IMR-90 (cell line): Measurements from ENCODE around the gene ASNSD1. TPM values are rescaled to one million over a fixed set of nuclear protein-coding genes. Genes with fewer than 3 reads are reported as not detected.

ENCODE experiments used
- ATAC-seq: fragments of 200-7000 bp; cut with Tn5 transposase; 2 replicates; pipeline ENCODE4 v1.9.1; 2020; ENCODE audit warnings: low read depth, mild to moderate bottlenecking, moderate library complexity
- BruUV-seq: library from RNA; stranded (reverse); fragments of 400-500 nt; replicated peaks from 2 replicates; lab custom pipeline; 2021; lab: Mats Ljungman, UMichigan
- CTCF ChIA-PET: fragments of 300-600 bp; formaldehyde crosslinking; extraction: SDS; loops from one replicate; lab custom pipeline; 2021; ENCODE audit warnings: antibody characterized with exemption; lab: Yijun Ruan, JAX
- POLR2A ChIA-PET: fragments of 300-600 bp; sonication (Branson Sonifier 250); formaldehyde crosslinking; loops from one replicate; lab custom pipeline; 2022; ENCODE audit warnings: antibody characterized with exemption; ENCODE audit not compliant: unreplicated experiment; lab: Charles Lee
- DNase-seq: peaks from one replicate; pipeline ENCODE4 v3.0.0; 2013
- H2AFZ ChIP-seq: replicated peaks from 2 replicates; pipeline ENCODE3; 2013; ENCODE audit warnings: low read length, mild to moderate bottlenecking; ENCODE audit not compliant: poor library complexity
- H2AK5ac ChIP-seq: 2 replicates; pipeline ENCODE4 v1.6.1; 2013; ENCODE audit warnings: low read depth, low read length, inconsistent platforms
- H2AK9ac ChIP-seq: replicated peaks from 2 replicates; pipeline ENCODE3; 2013; ENCODE audit warnings: mild to moderate bottlenecking, low read depth, low read length, moderate library complexity; ENCODE audit not compliant: poor library complexity
- H2BK120ac ChIP-seq: 2 replicates; pipeline ENCODE4 v1.6.1; 2013; ENCODE audit warnings: low read depth, low read length, inconsistent platforms
- H2BK15ac ChIP-seq: 3 replicates; pipeline ENCODE4 v1.6.1; 2013; ENCODE audit warnings: low read depth, low read length, inconsistent platforms
- H2BK20ac ChIP-seq: 2 replicates; pipeline ENCODE4 v1.6.1; 2013; ENCODE audit warnings: low read depth, mild to moderate bottlenecking, inconsistent platforms, low read length, moderate library complexity
- H2BK5ac ChIP-seq: 2 replicates; pipeline ENCODE4 v1.6.1; 2013; ENCODE audit warnings: mild to moderate bottlenecking, low read depth, low read length, inconsistent platforms; ENCODE audit not compliant: poor library complexity, severe bottlenecking
- H3K14ac ChIP-seq: replicated peaks from 2 replicates; pipeline ENCODE4 v1.6.1; 2013; ENCODE audit warnings: low read depth, low read length, inconsistent platforms
- H3K18ac ChIP-seq: 2 replicates; pipeline ENCODE4 v1.6.1; 2013; ENCODE audit warnings: low read depth, low read length, control low read depth
- H3K23ac ChIP-seq: 2 replicates; pipeline ENCODE4 v1.6.1; 2013; ENCODE audit warnings: low read depth, low read length, inconsistent platforms
- H3K27ac ChIP-seq: 2 replicates; pipeline ENCODE4 v1.5.1; 2013; ENCODE audit warnings: mild to moderate bottlenecking, control low read depth, low read length; ENCODE audit not compliant: insufficient read depth
- H3K27me3 ChIP-seq: 2 replicates; pipeline ENCODE4 v1.6.1; 2013; ENCODE audit warnings: low read length; ENCODE audit not compliant: control insufficient read depth, insufficient read depth
- H3K36me3 ChIP-seq: 2 replicates; pipeline ENCODE4 v1.6.1; 2013; ENCODE audit warnings: low read length, mixed read lengths; ENCODE audit not compliant: control insufficient read depth, insufficient read depth
- H3K4ac ChIP-seq: 2 replicates; pipeline ENCODE4 v1.6.1; 2013; ENCODE audit warnings: low read depth, low read length, inconsistent platforms
- H3K4me1 ChIP-seq: 2 replicates; pipeline ENCODE4 v1.6.1; 2013; ENCODE audit warnings: low read length, mixed read lengths; ENCODE audit not compliant: control insufficient read depth, insufficient read depth
- H3K4me2 ChIP-seq: 2 replicates; pipeline ENCODE4 v1.6.1; 2013; ENCODE audit warnings: low read depth, mild to moderate bottlenecking, control low read depth, low read length, moderate library complexity
- H3K4me3 ChIP-seq: 2 replicates; pipeline ENCODE4 v1.5.1; 2013; ENCODE audit warnings: low read depth, mild to moderate bottlenecking, control low read depth, low read length, moderate library complexity; ENCODE audit not compliant: insufficient read depth
- H3K56ac ChIP-seq: 2 replicates; pipeline ENCODE4 v1.6.1; 2013; ENCODE audit warnings: low read length, inconsistent platforms; ENCODE audit not compliant: insufficient read depth; ENCODE audit errors: extremely low read depth
- H3K79me1 ChIP-seq, 2 experiments: 2 replicates each; pipeline ENCODE4 v1.6.1; 2013; ENCODE audit warnings: low read length in 2 of 2, inconsistent platforms in 1 of 2, low read depth in 1 of 2
- H3K9ac ChIP-seq: 2 replicates; pipeline ENCODE4 v1.6.1; 2013; ENCODE audit warnings: low read depth, low read length, control low read depth
- H3K9me1 ChIP-seq: 2 replicates; pipeline ENCODE4 v1.6.1; 2013; ENCODE audit warnings: low read length, inconsistent platforms; ENCODE audit not compliant: insufficient read depth
- H3K9me3 ChIP-seq: 2 replicates; pipeline ENCODE4 v1.6.1; 2013; ENCODE audit warnings: low read length; ENCODE audit not compliant: control insufficient read depth, insufficient read depth
- H4K20me1 ChIP-seq: 2 replicates; pipeline ENCODE4 v1.6.1; 2013; ENCODE audit warnings: low read length, inconsistent platforms; ENCODE audit not compliant: insufficient read depth
- H4K5ac ChIP-seq: 2 replicates; pipeline ENCODE4 v1.6.1; 2013; ENCODE audit warnings: mild to moderate bottlenecking, low read depth, low read length, control low read depth
- H4K8ac ChIP-seq, 2 experiments: 2 replicates each; pipeline ENCODE4 v1.6.1; 2013; ENCODE audit warnings: low read depth in 2 of 2, low read length in 2 of 2, control low read depth in 1 of 2, inconsistent platforms in 1 of 2
- H4K91ac ChIP-seq: 2 replicates; pipeline ENCODE4 v1.6.1; 2013; ENCODE audit warnings: low read depth, low read length, inconsistent platforms; ENCODE audit not compliant: insufficient read depth
- BHLHE40 ChIP-seq: fragments of 150-350 bp; IDR thresholded peaks from 2 replicates; pipeline ENCODE4 v1.6.1; 2016; ENCODE audit warnings: mild to moderate bottlenecking, low read depth, low read length
- CEBPB ChIP-seq: IDR thresholded peaks from 2 replicates; pipeline ENCODE4 v1.6.1; 2012; ENCODE audit warnings: low read depth, low read length, improper control_type of control experiment
- CHD1 ChIP-seq: IDR thresholded peaks from 2 replicates; pipeline ENCODE4 v1.6.1; 2012; ENCODE audit warnings: low read depth, low read length, improper control_type of control experiment
- CTCF ChIP-seq: conservative IDR thresholded peaks from 2 replicates; pipeline ENCODE4 v1.5.1; 2012; ENCODE audit warnings: mild to moderate bottlenecking, low read depth, low read length, improper control_type of control experiment
- FOS ChIP-seq: fragments of 150-350 bp; IDR thresholded peaks from 2 replicates; pipeline ENCODE4 v1.6.1; 2016; ENCODE audit warnings: low read depth, low read length
- MAFK ChIP-seq: IDR thresholded peaks from 2 replicates; pipeline ENCODE4 v1.6.1; 2012; ENCODE audit warnings: low read depth, low read length, improper control_type of control experiment
- MAZ ChIP-seq: IDR thresholded peaks from 2 replicates; pipeline ENCODE4 v1.6.1; 2012; ENCODE audit warnings: low read depth, mild to moderate bottlenecking, low read length, improper control_type of control experiment, moderate library complexity, borderline replicate concordance
- NFE2L2 ChIP-seq: fragments of 150-350 bp; IDR thresholded peaks from 2 replicates; pipeline ENCODE4 v1.6.1; 2016; ENCODE audit warnings: low read depth, mild to moderate bottlenecking, low read length
- POLR2A ChIP-seq: IDR thresholded peaks from 2 replicates; pipeline ENCODE4 v1.6.1; 2012; ENCODE audit warnings: mild to moderate bottlenecking, low read depth, low read length
- RAD21 ChIP-seq: IDR thresholded peaks from 2 replicates; pipeline ENCODE4 v1.6.1; 2012; ENCODE audit warnings: low read length, improper control_type of control experiment
- RCOR1 ChIP-seq: IDR thresholded peaks from 2 replicates; pipeline ENCODE4 v1.6.1; 2012; ENCODE audit warnings: mild to moderate bottlenecking, low read length, improper control_type of control experiment; ENCODE audit not compliant: insufficient replicate concordance
- RFX5 ChIP-seq: IDR thresholded peaks from 2 replicates; pipeline ENCODE4 v1.8.0; 2012; ENCODE audit warnings: low read depth, mild to moderate bottlenecking, low read length, moderate library complexity
- SMC3 ChIP-seq: fragments of 150-350 bp; IDR thresholded peaks from 2 replicates; pipeline ENCODE4 v1.6.1; 2016; ENCODE audit warnings: low read depth, mild to moderate bottlenecking, antibody characterized with exemption, low read length, moderate library complexity
- WGBS, 2 experiments: methylation state at CpG; one replicate each; pipeline versions ENCODE4 v1.1.5 to v1.1.7; 2013; ENCODE audit warnings: missing lambda C conversion rate in 2 of 2; ENCODE audit not compliant: insufficient read length in 1 of 2; ENCODE audit errors: extremely low coverage in 2 of 2; 5-methylcytosine and 5-hydroxymethylcytosine counted together
- dilution Hi-C: fragments of 300-500 bp; cut with HindIII; formaldehyde crosslinking; loops from one replicate; pipeline ENCODE4 v1.14.3; 2018; ENCODE audit warnings: low sequenced_read_pairs; ENCODE audit not compliant: unreplicated experiment
- in situ Hi-C: fragments of 300-500 bp; cut with MboI; formaldehyde crosslinking; loops from 3 replicates; pipeline ENCODE4 v1.14.3; 2019; ENCODE audit warnings: low sequenced_read_pairs, inconsistent platforms, mixed read lengths
- intact Hi-C: fragments of 100-400 bp; cut with micrococcal nuclease; formaldehyde crosslinking; loops from 2 replicates; pipeline ENCODE4 v1.10.0; 2022
- polyA plus RNA-seq, 3 experiments: library from polyadenylated mRNA; depleted of rRNA; stranded (reverse); fragments of >200 nt; gene quantifications; 2 replicates each; pipeline ENCODE4 v1.2.3, GENCODE V29; 2012; ENCODE audit warnings: low replicate concordance in 1 of 3
- total RNA-seq: library from RNA; depleted of rRNA; stranded (reverse); fragments of >200 nt; gene quantifications from 2 replicates; pipeline ENCODE4 v1.2.3, GENCODE V29; 2012
- TF ChIP-seq, protein P1 (sequence below): fragments of 150-350 bp; IDR thresholded peaks from 2 replicates; pipeline ENCODE4 v1.6.1; 2017; ENCODE audit warnings: mild to moderate bottlenecking, antibody characterized with exemption, low read length, low read depth
- TF ChIP-seq, protein P2 (sequence below): fragments of 150-350 bp; IDR thresholded peaks from 2 replicates; pipeline ENCODE4 v1.6.1; 2016; ENCODE audit warnings: low read depth, mild to moderate bottlenecking, low read length, moderate library complexity, borderline replicate concordance

ASNSD1 gene
- total and polyA plus RNA-seq, 2 of the 4 experiments (the other 2 are of a cell fraction), result 29.1 to 35.7 TPM

GRCh38 chr2:189681203-189681602, 19.9 kb downstream of the ASNSD1 start:
- Histone ChIP-seq H3K9ac (no peak overlapping the region), H3K4me3 (no peak overlapping the region), H3K36me3 (0 out of 2 replicates have a peak, but pooled peaks cover 1% of the 10 kb centered on the region), H4K5ac (no peak overlapping the region), H3K14ac (no peak overlapping the region), H4K91ac (no peak overlapping the region), H4K20me1 (peaks cover 4% of the 10 kb centered on the region; the same call in 1 of the 2 replicates), H3K4me1 (peaks cover 7% of the 10 kb centered on the region; the same call in 1 of the 2 replicates), H3K79me1 (peaks cover 9 to 16% of the 10 kb centered on the region in 2 experiments; a peak in 2 of 4 replicates), H2AFZ (no peak overlapping the region), H2AK9ac (no peak overlapping the region), H2BK20ac (no peak overlapping the region), H3K4ac (no peak overlapping the region), H2AK5ac (no peak overlapping the region), H3K23ac (no peak overlapping the region), H3K18ac (no peak overlapping the region), H3K9me1 (no peaks in the 10 kb centered on the region), H3K56ac (no peak overlapping the region), H4K8ac (no peak overlapping the region), H2BK120ac (no peak overlapping the region), H3K27me3 (no peaks in the 10 kb centered on the region), H2BK5ac (no peak overlapping the region), H3K4me2 (no peak overlapping the region), H3K27ac (no peak overlapping the region), H2BK15ac (no peak overlapping the region), H3K9me3 (no peaks in the 10 kb centered on the region)
- dilution Hi-C loops, result no loop called here
- in situ Hi-C loops, result no loop called here
- intact Hi-C loops, result no loop called here
- BruUV-seq, result no TSS peak
- CTCF ChIA-PET, result no interaction called here
- POLR2A ChIA-PET, result no interaction called here
- ATAC-seq (no peak), DNase-seq (no peak)
- no peak for TF ChIP-seq CHD1
- no peak for TF ChIP-seq BHLHE40
- TF ChIP-seq, protein P1, sequence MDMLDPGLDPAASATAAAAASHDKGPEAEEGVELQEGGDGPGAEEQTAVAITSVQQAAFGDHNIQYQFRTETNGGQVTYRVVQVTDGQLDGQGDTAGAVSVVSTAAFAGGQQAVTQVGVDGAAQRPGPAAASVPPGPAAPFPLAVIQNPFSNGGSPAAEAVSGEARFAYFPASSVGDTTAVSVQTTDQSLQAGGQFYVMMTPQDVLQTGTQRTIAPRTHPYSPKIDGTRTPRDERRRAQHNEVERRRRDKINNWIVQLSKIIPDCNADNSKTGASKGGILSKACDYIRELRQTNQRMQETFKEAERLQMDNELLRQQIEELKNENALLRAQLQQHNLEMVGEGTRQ, result no peak
- no peak for TF ChIP-seq CEBPB
- no peak for TF ChIP-seq MAFK
- TF ChIP-seq RCOR1, result no peak
- TF ChIP-seq NFE2L2, result no peak
- TF ChIP-seq SMC3, result no peak
- TF ChIP-seq RFX5, result no peak
- TF ChIP-seq FOS, result no peak
- TF ChIP-seq MAZ, result no peak
- no peak for TF ChIP-seq RAD21
- TF ChIP-seq, protein P2, sequence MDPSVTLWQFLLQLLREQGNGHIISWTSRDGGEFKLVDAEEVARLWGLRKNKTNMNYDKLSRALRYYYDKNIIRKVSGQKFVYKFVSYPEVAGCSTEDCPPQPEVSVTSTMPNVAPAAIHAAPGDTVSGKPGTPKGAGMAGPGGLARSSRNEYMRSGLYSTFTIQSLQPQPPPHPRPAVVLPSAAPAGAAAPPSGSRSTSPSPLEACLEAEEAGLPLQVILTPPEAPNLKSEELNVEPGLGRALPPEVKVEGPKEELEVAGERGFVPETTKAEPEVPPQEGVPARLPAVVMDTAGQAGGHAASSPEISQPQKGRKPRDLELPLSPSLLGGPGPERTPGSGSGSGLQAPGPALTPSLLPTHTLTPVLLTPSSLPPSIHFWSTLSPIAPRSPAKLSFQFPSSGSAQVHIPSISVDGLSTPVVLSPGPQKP, result no peak
- TF ChIP-seq CTCF, result no peak
- TF ChIP-seq POLR2A, result no peak
- WGBS, 2 experiments, result no CpG with 5 or more reads among the region's 1 CpG
